ENCODE data around the gene RELB. TPM values are rescaled to one million over a fixed set of nuclear protein-coding genes. Genes with fewer than 3 reads are reported as not detected.

The RELB gene
- total RNA-seq, 1 donor from 2014 or later: 2.9 TPM

DNA sequence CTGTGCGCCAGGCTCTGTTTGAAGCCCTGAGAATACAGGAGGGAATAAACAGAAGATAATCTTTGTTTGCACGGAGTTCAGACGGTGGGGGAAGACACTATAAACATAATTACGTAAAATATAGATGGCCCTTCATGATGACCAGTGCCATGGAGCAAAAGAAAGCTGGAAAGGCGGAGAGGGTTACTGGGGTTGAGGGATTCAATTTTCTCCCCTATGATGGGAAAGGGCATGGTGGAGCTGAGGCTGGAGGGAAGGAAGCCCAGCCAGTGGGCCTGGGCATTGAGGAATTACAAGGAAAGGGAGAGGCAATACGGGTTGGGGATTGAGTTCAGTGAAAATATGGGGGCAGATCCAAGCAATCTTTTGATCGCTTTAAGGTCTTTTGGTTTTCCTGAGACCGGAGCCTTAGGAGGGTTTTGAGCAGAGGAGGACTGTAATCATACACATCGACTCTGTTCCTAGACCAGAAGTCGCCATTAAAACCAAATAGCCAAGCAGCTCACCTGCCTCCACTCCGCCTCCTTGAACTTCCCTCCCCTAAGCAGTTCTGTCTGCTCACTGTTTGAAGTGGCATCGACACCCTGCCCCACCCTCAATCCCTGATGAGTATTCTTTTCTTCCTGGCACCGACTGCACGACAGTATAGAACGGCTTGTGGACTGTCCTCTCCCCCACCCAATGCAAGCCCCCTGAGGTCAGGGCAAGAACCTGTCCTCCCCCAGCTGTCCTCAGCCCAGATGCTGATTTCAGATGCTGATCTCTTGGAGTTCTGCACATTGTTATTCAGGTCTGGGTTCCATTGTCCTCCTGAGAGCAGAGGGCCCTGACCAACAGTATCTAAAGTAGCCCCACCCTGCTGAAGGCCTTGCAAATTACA is 75.8 kb downstream of the RELB start:
- peaks cover 0 to under 1% of the 10 kb centered on the region in 2 donors for H3K36me3 ChIP-seq
- H3K4me3 ChIP-seq: peak overlapping the region; percentile 56 to 63
- no peaks in the 10 kb centered on the region for H3K27me3 ChIP-seq
- TF ChIP-seq POLR2A (IDR thresholded peaks at IDR 0.05): no peak
- no peak for DNase-seq (ENCODE audit: extremely low spot score in 2 of 2)
- intact Hi-C loops (cut with DNase I): no loop called here
- H3K4me1 ChIP-seq: peaks cover 53% of the 10 kb centered on the region
- H3K9me3 ChIP-seq: no peaks in the 10 kb centered on the region
- H3K27ac ChIP-seq: peak overlapping the region; percentile 66

DNA sequence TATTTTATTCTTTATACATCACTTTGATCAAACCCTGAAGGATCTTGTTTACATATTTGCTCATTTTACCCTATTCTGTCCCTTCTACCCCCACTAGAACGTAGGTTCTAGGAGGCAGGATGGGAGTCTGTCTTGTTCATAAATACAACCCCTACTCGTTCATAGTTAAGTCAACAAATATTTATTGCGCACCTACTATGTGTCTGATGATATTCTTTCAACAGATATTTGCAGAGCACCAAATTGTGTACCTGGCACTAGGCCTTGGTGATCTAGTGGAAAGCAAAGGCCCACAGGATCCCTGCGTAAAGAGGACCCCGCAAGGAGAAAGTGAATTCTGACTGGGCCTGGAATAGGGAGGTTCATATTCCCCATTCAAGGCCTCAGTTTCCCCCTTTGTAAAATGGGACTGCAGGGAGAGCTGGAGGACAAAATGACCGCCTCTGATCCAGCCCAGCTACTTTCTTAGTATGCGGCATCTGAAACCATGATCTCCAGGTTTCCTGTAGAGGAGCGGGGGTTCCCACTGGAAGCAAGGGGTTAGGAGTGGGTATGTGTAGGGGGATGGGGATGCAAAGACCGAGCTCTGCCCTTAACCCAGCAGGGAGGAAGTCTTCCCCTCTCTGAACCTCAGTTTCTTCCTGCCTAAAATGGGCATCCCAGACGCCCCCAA is 77.3 kb downstream of the RELB start:
- H3K27ac ChIP-seq: peak overlapping the region; percentile 58
- H3K4me1 ChIP-seq: peaks cover 48% of the 10 kb centered on the region
- peak overlapping the region; percentile 58 to 77 for H3K4me3 ChIP-seq
- no peak for DNase-seq (ENCODE audit: extremely low spot score in 2 of 2)
- no peaks in the 10 kb centered on the region for H3K27me3 ChIP-seq
- TF ChIP-seq, protein P1, sequence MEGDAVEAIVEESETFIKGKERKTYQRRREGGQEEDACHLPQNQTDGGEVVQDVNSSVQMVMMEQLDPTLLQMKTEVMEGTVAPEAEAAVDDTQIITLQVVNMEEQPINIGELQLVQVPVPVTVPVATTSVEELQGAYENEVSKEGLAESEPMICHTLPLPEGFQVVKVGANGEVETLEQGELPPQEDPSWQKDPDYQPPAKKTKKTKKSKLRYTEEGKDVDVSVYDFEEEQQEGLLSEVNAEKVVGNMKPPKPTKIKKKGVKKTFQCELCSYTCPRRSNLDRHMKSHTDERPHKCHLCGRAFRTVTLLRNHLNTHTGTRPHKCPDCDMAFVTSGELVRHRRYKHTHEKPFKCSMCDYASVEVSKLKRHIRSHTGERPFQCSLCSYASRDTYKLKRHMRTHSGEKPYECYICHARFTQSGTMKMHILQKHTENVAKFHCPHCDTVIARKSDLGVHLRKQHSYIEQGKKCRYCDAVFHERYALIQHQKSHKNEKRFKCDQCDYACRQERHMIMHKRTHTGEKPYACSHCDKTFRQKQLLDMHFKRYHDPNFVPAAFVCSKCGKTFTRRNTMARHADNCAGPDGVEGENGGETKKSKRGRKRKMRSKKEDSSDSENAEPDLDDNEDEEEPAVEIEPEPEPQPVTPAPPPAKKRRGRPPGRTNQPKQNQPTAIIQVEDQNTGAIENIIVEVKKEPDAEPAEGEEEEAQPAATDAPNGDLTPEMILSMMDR (IDR thresholded peaks at IDR 0.05): no peak
- intact Hi-C loops (cut with DNase I): no loop called here
- no peaks in the 10 kb centered on the region for H3K9me3 ChIP-seq
- no peaks in the 10 kb centered on the region for H3K36me3 ChIP-seq

DNA sequence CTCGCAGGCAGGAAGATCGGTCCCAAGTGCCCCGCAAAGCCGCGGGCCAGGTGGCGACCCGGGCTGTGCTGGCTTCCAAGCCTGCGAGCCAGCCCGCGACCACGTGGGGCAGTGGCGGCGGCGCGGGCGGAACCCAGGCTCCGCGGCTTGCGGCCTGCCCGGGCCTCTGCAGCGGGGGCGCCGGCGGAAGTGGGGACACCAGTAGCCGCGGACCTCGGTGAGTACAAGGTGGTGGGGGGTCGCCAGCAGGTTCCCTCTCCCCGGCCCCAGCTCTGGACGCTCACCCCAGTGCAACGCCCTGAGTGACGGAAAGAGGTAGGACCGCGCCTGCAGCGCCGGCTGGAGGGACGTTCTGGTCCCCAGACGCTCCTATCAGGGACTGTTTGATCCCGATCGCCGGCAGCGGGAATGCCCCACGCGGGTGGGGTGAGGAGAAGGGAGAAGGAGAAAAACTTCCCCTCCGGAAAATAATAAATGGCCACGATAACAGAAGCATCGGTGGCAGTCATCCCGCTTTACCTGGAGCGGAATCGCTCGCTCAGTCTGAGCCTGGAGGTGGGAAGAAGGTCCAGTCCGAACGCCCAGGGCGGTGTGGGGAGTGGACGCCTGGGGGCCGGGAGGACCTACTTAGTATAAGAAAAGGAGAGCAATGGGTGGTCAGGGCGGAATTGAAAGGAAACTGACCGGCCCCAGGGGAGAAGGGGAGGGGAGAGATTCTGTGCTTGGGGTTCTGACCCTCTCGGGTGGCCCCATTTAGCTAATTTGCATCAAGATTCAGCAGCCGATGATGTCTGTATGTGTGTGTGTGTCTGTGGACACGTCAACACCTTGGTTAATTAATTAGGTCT is 78.0 kb downstream of the RELB start, which contains the start of gene GEMIN7:
Gene GEMIN7 (plus strand): TSS at position 198 of the 848 bp plus-strand sequence. CDS start 10,855 bp downstream, outside the sequence.
- Histone ChIP-seq H3K4me3 (peak within 1 kb of the TSS; percentile 58 to 77), H3K9me3 (no peaks in the 10 kb centered on the region), H3K27me3 (no peaks in the 10 kb centered on the region), H3K36me3 (no peaks in the 10 kb centered on the region), H3K27ac (peak within 1 kb of the TSS; percentile 58), H3K4me1 (peaks cover 48% of the 10 kb centered on the region)
- DNase-seq (ENCODE audit: extremely low spot score in 2 of 2): no peak
- peak in 1 of 2 donors; percentile 68 for TF ChIP-seq POLR2AphosphoS5 (IDR thresholded peaks at IDR 0.05; ENCODE audit: insufficient read depth in 1 of 2, low read depth in 1 of 2)
- TF ChIP-seq, protein P1 (IDR thresholded peaks at IDR 0.05): no peak
- TF ChIP-seq POLR2A (IDR thresholded peaks at IDR 0.05): no peak
- intact Hi-C loops (cut with DNase I): no loop called here

DNA sequence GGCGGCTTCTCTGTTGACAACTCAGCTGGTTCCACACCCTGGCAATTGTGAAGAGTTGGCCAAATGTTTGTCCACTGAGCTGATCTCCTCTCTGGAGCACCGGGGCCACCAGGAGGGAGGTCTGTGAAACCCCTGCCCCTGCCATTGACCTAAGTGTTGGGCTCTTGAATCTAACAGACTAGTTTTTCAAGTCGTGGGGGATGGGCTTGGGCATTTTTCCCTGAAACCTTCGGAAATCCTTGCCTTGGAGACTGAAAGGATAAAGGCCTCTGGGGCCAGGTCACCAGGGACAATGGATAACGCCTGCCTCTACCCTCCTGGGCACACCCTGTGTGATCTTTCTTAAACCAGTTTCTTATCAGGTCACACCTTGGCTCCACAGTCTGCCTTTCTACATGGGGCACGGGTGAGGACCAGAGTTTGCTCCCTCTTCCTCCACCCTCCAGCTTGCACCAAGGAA is 78.7 kb downstream of the RELB start:
- Histone ChIP-seq H3K4me3 (peak overlapping the region; percentile 58 to 77), H3K36me3 (no peaks in the 10 kb centered on the region), H3K27ac (peak overlapping the region; percentile 58), H3K9me3 (no peaks in the 10 kb centered on the region), H3K4me1 (peaks cover 45% of the 10 kb centered on the region), H3K27me3 (no peaks in the 10 kb centered on the region)
- TF ChIP-seq POLR2A (IDR thresholded peaks at IDR 0.05) (no peak), POLR2AphosphoS5 (IDR thresholded peaks at IDR 0.05; ENCODE audit: insufficient read depth in 1 of 2, low read depth in 1 of 2) (no peak)
- TF ChIP-seq, protein P1 (IDR thresholded peaks at IDR 0.05): no peak
- intact Hi-C loops (cut with DNase I): no loop called here
- no peak for DNase-seq (ENCODE audit: extremely low spot score in 2 of 2)

DNA sequence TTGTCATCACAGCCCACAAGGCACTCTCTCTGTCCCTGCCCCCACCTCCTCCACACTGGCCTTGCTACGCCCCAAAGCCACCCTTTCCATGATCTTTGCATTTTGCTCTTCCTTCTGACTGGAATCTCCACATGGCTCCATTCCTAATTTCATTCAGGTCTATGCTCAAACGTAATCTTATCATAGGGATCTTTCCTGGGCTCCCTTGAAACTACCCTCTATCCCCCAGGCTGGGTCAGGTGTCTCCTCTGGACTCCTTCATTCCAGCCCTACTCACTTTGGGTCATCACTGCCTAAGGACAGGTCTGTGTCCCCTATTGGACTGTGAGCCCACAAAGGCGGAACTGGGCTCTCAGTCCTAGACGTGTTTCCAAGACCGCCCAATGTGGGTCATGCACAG is 80.9 kb downstream of the RELB start:
- Histone ChIP-seq H3K36me3 (no peaks in the 10 kb centered on the region), H3K27me3 (no peaks in the 10 kb centered on the region), H3K9me3 (no peaks in the 10 kb centered on the region), H3K4me1 (peaks cover 31% of the 10 kb centered on the region), H3K27ac (no peak overlapping the region), H3K4me3 (no peak overlapping the region)
- TF ChIP-seq POLR2A (IDR thresholded peaks at IDR 0.05) (no peak), POLR2AphosphoS5 (IDR thresholded peaks at IDR 0.05; ENCODE audit: insufficient read depth in 1 of 2, low read depth in 1 of 2) (no peak)
- TF ChIP-seq, protein P1 (IDR thresholded peaks at IDR 0.05): no peak
- intact Hi-C loops (cut with DNase I): no loop called here
- DNase-seq (ENCODE audit: extremely low spot score in 2 of 2): no peak

All from vagina (tissue), 2 donors.